Measurements from ENCODE around the gene TPPP.
A peak's percentile ranks its signal among the peaks of the same experiment; 100 is the strongest.

Gene TPPP

GRCh38 chr5:616484-617039 lies 76.6 kb downstream of the TPPP start:
- FAIRE-seq = no peak
- DNase-seq (ENCODE audit: insufficient read length, low spot score) = no peak

DNA sequence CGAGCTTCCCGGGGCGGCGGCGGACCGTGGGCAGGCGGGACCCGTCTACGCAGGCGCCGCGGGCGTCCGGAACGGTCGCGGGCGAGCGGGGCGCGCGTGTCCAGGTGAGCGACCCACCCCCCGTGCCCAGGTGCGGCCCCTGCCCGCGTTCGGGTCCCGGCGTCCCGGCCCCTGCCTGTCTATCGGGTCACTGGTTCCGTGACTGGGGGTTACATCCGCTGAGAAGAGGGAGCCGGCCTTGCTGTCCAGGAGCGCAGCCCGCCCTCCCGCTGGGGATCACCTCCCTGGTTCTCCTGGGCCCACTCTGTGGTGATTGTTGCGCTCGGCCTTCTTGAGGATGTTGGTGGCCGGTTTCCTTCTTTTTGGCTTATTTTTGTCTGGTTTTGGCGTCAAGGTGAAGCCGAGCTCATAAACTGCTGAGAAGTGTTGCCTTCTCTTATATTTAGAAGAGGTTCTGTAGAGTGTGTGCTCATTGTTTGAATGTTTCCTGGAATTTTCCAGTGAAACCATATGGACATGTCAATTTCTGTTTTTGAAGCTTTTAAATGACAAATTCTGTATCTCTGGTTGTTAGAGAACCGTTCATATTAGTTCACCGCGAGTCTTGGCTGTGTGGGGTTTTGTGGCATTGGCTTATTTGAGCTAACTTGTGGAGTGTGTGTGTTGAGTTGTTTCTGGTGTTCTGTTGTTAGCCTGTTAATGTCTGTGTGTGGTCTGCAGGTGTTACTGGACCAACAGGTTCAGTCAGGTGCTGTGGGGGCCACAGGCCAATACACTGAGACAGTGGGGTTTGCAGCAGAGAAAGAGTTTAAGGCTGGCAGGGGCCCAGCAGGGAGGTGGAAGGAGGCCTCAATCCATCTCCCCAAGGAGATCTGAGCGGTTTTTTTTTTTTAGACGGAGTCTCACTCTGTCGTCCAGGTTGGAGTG lies 80.4 kb downstream of the TPPP start:
- no peak for DNase-seq (ENCODE audit: insufficient read length, low spot score)
- no peak for FAIRE-seq
- TF ChIP-seq, protein P1, sequence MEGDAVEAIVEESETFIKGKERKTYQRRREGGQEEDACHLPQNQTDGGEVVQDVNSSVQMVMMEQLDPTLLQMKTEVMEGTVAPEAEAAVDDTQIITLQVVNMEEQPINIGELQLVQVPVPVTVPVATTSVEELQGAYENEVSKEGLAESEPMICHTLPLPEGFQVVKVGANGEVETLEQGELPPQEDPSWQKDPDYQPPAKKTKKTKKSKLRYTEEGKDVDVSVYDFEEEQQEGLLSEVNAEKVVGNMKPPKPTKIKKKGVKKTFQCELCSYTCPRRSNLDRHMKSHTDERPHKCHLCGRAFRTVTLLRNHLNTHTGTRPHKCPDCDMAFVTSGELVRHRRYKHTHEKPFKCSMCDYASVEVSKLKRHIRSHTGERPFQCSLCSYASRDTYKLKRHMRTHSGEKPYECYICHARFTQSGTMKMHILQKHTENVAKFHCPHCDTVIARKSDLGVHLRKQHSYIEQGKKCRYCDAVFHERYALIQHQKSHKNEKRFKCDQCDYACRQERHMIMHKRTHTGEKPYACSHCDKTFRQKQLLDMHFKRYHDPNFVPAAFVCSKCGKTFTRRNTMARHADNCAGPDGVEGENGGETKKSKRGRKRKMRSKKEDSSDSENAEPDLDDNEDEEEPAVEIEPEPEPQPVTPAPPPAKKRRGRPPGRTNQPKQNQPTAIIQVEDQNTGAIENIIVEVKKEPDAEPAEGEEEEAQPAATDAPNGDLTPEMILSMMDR (IDR thresholded peaks at IDR 0.05; ENCODE audit: insufficient read depth, missing control alignments) = no peak

More at GRCh38 chr5:616484-617039, 76.6 kb downstream of the TPPP start:
- TF ChIP-seq, protein P1 (IDR thresholded peaks at IDR 0.05; ENCODE audit: insufficient read depth, missing control alignments) = no peak

- TF ChIP-seq, protein P1 (IDR thresholded peaks at IDR 0.05; ENCODE audit: insufficient read depth, missing control alignments) = no peak
- FAIRE-seq = no peak
- peak; percentile 85 for DNase-seq (ENCODE audit: insufficient read length, low spot score)
Observed at GRCh38 chr5:611731-612486, 81.2 kb downstream of the TPPP start, which contains the start of gene CEP72. Gene CEP72, plus strand, starts transcription at chr5:612340. Its CDS starts 22 bp downstream, at chr5:612362.

- TF ChIP-seq, protein P1 (IDR thresholded peaks at IDR 0.05; ENCODE audit: insufficient read depth, missing control alignments) = no peak
- DNase-seq (ENCODE audit: insufficient read length, low spot score) (no peak), FAIRE-seq (no peak)
Observed at GRCh38 chr5:610744-611730, 82.1 kb downstream of the TPPP start.

DNA sequence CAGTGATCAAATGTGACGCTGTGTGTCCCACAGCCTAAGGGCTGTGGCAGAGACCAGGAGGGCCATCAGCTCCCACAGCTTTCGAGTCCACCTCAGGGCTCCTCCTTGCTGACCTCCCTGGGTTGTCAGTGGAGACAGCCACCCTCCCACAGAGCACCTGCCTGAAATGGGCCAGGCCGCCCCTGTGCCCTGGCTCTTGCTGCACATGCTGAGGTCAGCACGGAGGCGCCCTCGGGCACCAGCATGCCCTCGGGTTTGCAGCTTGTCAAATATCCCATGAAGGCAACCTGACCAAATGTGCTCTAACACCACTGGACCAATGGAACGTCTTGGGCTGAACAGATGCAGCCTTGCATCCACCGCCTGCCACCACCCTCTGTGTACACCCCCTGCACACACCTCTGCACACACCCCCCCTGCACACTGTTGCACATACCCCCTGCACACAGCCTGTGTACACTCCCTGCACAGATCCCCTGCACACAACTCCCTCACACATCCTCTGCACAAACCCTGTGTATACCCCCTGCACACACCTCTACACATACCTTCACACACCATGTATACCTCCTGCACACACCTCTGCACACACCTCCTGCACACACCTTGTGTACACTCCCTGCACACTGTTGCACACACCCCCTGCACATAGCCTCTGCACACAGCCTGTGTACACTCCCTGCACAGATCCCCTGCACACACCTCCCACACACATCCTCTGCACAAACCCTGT lies 83.0 kb downstream of the TPPP start:
- TF ChIP-seq, protein P1 (IDR thresholded peaks at IDR 0.05; ENCODE audit: insufficient read depth, missing control alignments) = no peak
- no peak for DNase-seq (ENCODE audit: insufficient read length, low spot score)
- FAIRE-seq = no peak

Data from D721Med (cell line).